GM10266 (cell line): ENCODE data around the gene SLC17A2.
"Not testable (repeated sequence)": the region's sequence is repeated elsewhere in the genome, so short reads cannot be mapped to it uniquely, and the experiment has no call there.

ENCODE experiments used
- DNase-seq: peaks from one replicate; pipeline ENCODE4 v3.0.0; 2012; ENCODE audit errors: extremely low spot score
- TF ChIP-seq, protein P1 (sequence below): IDR thresholded peaks from 2 replicates; pipeline ENCODE4 v1.5.1; 2012; ENCODE audit warnings: mild to moderate bottlenecking, low read depth; ENCODE audit not compliant: control insufficient read depth, insufficient read depth; ENCODE audit errors: missing control alignments

SLC17A2 gene

DNA sequence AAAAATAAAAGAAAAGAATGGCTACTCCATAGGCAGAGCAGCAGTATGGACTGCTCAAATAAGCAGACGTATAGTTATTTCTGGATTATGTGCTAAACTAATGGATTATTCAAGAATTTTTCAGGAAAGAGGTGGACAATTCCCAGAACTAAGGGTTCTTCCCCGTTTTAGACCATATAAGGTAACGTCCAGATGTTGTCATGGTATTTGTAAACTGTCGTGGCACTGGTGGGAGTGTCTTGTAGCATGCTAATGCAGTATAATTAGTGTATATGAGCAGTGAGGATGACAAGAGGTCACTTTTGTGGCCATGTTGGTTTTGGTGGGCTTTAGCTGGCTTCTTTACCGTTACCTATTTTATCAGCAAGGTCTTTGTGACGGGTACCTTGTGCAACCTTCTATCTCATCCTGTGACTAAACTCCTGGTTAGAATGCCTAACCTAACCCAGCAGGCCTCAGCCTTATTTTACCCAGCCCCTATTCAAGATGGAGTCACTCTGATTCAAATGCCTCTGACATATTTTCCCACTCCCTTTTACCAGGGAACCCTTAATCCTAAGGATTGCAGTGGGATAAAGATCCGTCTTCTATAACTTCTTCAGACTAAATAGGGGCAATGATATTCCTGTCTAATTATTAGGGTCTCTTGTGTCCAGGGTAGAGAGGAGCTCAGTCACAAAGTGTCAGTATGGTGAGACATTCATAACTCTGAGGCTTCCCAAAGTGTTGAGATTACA is 21.0 kb upstream of the SLC17A2 start:
- no peak for DNase-seq
- TF ChIP-seq, protein P1, sequence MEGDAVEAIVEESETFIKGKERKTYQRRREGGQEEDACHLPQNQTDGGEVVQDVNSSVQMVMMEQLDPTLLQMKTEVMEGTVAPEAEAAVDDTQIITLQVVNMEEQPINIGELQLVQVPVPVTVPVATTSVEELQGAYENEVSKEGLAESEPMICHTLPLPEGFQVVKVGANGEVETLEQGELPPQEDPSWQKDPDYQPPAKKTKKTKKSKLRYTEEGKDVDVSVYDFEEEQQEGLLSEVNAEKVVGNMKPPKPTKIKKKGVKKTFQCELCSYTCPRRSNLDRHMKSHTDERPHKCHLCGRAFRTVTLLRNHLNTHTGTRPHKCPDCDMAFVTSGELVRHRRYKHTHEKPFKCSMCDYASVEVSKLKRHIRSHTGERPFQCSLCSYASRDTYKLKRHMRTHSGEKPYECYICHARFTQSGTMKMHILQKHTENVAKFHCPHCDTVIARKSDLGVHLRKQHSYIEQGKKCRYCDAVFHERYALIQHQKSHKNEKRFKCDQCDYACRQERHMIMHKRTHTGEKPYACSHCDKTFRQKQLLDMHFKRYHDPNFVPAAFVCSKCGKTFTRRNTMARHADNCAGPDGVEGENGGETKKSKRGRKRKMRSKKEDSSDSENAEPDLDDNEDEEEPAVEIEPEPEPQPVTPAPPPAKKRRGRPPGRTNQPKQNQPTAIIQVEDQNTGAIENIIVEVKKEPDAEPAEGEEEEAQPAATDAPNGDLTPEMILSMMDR: no peak

DNA sequence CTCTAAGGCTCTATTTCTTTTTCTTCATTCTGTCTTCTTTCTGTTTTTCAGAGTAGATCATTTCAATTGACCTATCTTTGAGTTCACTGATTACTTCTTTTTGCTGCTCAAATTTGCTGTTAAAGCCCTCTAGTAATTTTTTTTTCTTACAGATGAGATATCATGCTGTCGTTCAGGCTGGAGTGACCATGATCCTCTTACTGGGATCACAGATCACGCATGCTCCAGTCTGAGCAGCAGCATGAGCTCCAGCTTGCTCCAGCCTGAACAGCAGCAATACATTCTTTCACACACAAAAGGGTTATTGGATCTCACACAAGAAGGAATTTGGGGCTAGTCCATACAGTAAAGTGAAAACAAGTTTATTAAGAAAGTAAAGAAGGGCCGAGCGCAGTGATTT is 19.8 kb upstream of the SLC17A2 start:
- DNase-seq: no peak
- TF ChIP-seq, protein P1: no peak

DNA sequence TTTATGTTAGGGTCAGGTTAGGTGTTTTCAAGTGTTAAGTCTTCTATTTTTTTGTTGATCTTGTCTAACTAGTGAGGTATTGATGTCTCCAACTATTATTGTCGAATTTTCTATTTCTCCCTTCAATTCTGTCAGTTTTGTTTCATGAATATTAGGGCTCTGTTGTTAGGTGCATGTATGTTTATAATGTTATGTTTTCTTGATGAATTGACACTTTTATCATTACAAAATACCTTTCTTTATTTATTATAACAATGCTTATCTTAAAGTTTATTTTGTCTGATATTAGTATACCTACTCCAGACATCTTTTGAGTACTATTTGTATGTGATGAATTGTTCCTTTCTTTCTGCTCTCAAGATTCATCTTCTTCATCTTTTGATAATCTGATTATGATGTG is 19.2 kb upstream of the SLC17A2 start:
- no peak for DNase-seq
- TF ChIP-seq, protein P1: no peak

DNA sequence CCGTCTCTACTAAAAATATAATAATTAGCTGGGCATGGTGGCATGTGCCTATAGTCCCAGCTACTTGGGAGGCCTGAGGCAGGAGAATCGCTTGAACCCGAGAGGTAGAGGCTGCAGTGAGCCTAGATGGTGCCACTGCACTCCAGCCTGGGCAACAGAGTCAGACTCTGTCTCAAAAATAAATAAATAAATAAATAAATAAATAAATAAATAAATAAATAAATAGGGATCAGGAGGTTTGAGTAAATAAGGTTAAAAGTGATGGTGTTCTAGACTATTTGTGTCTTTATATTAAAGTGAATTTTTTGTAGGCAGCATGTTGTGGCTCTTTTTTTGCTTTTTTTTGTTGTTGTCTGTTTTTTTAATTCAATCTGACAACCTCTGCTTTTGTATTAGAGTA is 17.0 kb upstream of the SLC17A2 start:
- DNase-seq: not testable (repeated sequence)

DNA sequence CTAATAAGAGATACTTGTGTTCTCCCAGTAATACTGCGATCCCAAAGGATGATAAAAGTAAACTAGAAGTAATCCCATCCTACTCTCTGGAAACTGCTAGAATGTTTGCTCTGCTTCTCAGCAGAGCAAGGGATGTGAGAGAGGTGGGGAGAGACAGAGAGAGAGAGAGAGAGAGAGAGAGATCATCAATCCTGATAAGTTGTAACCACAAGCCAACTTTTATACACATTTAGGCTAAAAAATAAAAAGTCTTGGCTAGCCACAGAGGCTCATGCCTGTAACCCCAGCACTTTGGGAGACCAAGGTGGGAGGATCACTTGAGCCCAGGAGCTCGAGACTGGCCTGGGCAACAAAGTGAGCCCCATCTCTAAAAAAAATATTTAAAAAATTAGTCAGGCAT is 16.1 kb upstream of the SLC17A2 start:
- DNase-seq: no peak
- TF ChIP-seq, protein P1: no peak

DNA sequence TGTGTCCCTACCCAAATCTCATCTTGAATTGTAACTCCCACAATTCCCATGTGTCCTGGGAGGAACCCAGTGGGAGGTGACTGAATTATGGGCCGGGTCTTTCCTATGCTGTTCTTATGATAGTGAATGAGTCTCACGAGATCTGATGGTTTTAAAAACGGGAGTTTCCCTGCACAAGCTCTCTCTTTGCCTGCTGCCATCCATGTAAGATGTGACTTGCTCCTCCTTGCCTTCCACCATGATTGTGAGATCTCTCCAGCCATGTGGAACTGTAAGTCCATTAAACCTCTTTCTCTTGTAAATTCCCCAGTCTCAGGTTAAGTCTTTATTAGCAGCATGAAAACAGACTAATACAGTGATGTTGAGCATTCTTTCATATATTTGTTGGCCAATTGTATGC is 15.2 kb upstream of the SLC17A2 start:
- not testable (repeated sequence) for DNase-seq

DNA sequence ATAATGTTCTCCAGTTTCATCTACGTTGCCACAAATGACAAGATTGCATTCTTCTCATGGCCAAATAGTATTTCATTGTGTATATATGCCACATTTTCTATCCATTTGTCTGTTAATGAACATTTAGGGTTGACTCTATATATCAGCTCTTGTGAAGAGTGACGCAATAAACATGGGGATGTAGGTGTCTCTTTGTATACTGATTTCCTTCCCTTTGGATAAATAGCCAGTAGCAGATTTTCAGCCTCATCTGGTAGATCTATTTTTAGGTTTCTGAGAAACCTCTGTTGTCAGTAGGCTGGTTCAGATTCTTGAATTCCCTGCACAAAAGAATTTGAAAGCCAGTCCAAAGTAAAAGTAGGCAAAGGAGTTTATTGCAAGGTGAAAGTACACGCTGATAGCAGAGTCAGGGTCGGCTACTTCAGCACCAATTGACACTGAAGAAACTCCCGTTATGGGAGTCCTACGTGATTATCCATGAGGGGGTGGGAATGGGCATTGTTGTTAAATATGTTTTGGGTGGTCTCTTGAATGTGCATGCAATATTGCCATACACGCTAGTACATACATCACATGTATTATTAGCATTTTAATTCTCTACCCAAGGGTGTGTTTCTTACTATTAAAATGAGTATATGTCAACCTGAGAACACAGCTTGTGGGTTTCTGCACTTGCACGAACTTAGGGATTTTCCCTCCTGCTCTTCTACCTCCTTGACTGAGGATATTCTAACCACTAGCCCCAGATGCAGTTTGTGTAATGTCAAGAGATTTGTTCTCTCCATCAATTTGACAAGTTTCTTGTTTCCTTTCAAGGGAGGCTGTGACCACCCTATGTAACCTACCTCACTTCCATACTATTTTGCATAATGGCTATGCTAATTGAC is 14.4 kb upstream of the SLC17A2 start:
- TF ChIP-seq, protein P1: no peak
- peak; percentile 46 for DNase-seq

DNA sequence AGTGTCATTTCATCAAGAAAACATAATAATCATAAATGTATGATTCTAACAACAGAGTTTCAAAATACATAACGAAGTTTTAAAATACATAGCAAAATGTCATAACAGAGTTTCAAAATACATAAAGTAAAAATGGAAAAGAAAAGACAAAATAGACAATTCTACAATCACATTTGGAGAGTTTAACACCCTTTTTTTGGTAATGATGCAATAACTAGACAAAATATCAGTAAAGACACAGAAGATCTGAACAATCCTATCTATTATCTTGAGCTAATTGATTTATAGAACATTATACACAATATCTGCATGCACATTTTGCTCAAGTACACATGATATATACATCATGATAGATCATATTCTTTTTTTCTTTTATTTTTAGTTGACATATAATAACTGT is 13.4 kb upstream of the SLC17A2 start:
- TF ChIP-seq, protein P1: no peak
- DNase-seq: no peak
